Measurements from ENCODE around the gene SLC35A4. TPM values are rescaled to one million over a fixed set of nuclear protein-coding genes. Genes with fewer than 3 reads are reported as not detected.
A peak's percentile ranks its signal among the peaks of the same experiment; 100 is the strongest.

The SLC35A4 gene, protein sequence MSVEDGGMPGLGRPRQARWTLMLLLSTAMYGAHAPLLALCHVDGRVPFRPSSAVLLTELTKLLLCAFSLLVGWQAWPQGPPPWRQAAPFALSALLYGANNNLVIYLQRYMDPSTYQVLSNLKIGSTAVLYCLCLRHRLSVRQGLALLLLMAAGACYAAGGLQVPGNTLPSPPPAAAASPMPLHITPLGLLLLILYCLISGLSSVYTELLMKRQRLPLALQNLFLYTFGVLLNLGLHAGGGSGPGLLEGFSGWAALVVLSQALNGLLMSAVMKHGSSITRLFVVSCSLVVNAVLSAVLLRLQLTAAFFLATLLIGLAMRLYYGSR
- total RNA-seq: 10 to 100 TPM; 61.8 to 65.4 TPM

DNA sequence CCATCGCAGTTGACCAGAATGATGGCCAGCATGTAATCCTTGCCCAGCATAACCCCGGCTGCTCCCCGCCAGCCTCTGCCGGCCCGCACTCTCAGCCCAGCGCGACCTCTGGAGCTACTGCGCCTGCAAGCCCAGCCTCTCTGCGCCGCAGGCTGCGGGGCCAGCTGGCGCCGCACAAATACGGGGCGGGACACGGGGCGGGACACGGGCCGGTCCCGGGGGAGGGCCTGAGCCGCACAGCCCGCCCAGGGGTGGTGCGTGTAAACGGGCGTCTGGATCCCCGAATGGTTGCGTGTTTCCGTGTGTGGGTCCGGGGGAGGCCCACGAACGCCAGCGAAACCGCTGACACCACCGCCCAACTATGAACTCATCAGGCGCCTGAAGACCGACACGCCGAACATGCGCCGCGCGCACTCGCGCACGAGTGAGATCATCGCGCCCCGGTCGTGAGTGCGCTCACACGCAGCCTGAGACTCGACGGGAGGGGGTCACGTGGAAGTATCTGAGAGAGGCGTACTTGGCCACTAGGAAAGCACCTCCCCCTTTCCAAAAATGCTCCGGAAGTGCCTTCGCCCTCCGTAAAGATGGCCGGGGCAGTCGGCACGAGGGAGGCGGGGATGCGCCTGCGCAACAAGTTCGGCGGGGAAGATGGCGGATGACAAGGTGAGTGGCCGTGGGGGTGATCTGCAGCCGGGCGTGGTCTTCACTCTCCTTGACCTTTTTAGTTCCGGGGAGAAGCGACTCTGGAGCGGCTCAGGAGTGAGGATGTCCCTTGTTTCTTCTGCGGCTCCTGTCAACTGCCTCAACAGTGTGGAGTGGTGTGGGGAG is at the start of gene SLC35A4, which contains the start of gene APBB3:
Gene SLC35A4 (plus strand): TSS at position 633 of the 828 bp plus-strand sequence. CDS start 2,342 bp downstream, outside the sequence.
Gene APBB3 (minus strand): TSS at position 403 of the 828 bp plus-strand sequence. CDS start 353 bp downstream, at position 50.
- Mint-ChIP-seq H3K36me3 (ENCODE audit: low read depth) (peaks cover 35% of the 10 kb centered on the region), H3K4me1 (peaks cover 49% of the 10 kb centered on the region)
- POLR2A ChIA-PET: interaction anchor here (1.0 kb wide), 1 partner anchor 68 kb away, joined by 4 read pairs; no protein-coding TSS in a partner anchor

DNA sequence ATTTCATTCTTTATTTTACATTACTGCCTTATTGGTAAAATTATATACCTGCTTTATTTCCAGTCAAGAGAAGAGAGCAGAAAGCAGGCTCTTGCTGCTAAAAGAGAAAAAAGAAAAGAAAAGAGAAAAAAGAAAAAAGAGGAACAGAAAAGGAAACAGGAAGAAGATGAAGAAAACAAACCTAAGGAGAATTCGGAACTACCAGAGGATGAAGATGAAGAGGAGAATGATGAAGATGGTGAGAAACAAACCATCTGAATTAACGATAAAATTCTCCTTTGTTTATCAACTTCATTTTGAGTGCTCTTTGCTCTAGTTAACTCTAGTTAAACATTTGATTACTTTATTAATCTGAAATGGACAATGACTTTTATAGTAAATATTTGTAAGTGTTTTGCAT is 40.6 kb upstream of the SLC35A4 start:
- POLR2A ChIA-PET: no interaction called here

More for the DNA sequence above, at the start of gene SLC35A4, which contains the start of gene APBB3:
- Mint-ChIP-seq H3K27ac (peak within 1 kb of the TSS; percentile 99), H3K9me3 (ENCODE audit: low read depth) (no peaks in the 10 kb centered on the region), H3K27me3 (no peaks in the 10 kb centered on the region), H3K4me3 (peak within 1 kb of the TSS; percentile 98)
- peak; percentile 95 for ATAC-seq
- CTCF ChIA-PET: interaction anchor here (0.5 to 1.9 kb wide), 10 partner anchors 11 to 1452 kb away, joined by 3 to 7 read pairs (median 4); partner anchors contain the start of genes EIF4EBP3, HARS1, HARS2 and ZMAT2
- intact Hi-C loops (cut with DNase I, micrococcal nuclease): loop anchor here (1.0 to 5.0 kb wide), 13 partner anchors 17 to 389 kb away; partner anchors contain the start of genes ANKHD1 (in 2 of the 2), EIF4EBP3 (in 2 of the 2), TMCO6 (in 2 of the 2) and WDR55 (in 2 of the 2)
- DNase-seq: peak; percentile 96

DNA sequence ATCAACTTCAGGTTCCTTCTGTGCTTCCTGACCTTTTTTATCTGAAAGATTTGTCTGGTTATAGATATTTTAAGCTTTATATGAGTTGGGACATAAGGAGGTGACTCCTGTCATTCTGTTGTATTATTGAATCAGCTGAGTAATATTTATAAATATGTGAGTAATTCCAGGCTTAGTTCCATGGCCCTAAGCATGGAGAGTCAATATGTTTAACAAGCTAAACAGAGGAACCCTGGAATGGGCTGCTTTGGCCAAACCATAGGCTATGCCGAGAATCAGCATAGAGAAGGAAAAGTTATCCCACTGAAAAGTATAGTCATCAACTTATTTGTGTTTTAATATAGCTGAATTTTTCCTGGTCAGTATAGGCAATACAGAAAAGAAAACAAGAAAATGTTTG is 24.4 kb upstream of the SLC35A4 start:
- Mint-ChIP-seq H3K4me3 (no peak overlapping the region), H3K9me3 (ENCODE audit: low read depth) (no peaks in the 10 kb centered on the region), H3K27me3 (no peaks in the 10 kb centered on the region), H3K36me3 (ENCODE audit: low read depth) (peaks cover 48% of the 10 kb centered on the region), H3K4me1 (peaks cover 2% of the 10 kb centered on the region), H3K27ac (no peak overlapping the region)
- ATAC-seq (no peak), DNase-seq (no peak)
- intact Hi-C loops (cut with DNase I, micrococcal nuclease): no loop called here
- ChIA-PET CTCF (interaction anchor here (0.5 to 1.7 kb wide), 8 partner anchors 10 to 263 kb away, joined by 3 to 4 read pairs (median 3); no protein-coding TSS in a partner anchor), POLR2A (no interaction called here)

More for the DNA sequence above, 40.6 kb upstream of the SLC35A4 start:
- Mint-ChIP-seq H3K27ac (peak overlapping the region; percentile 27), H3K9me3 (ENCODE audit: low read depth) (peaks cover 3% of the 10 kb centered on the region), H3K4me3 (no peak overlapping the region), H3K27me3 (no peaks in the 10 kb centered on the region), H3K4me1 (no peaks in the 10 kb centered on the region), H3K36me3 (ENCODE audit: low read depth) (peaks cover 29% of the 10 kb centered on the region)
- intact Hi-C loops (cut with DNase I, micrococcal nuclease): no loop called here
- ATAC-seq (no peak), DNase-seq (no peak)
- CTCF ChIA-PET: interaction anchor here (0.7 kb wide), 1 partner anchor 100 kb away, joined by 3 read pairs; no protein-coding TSS in a partner anchor

DNA sequence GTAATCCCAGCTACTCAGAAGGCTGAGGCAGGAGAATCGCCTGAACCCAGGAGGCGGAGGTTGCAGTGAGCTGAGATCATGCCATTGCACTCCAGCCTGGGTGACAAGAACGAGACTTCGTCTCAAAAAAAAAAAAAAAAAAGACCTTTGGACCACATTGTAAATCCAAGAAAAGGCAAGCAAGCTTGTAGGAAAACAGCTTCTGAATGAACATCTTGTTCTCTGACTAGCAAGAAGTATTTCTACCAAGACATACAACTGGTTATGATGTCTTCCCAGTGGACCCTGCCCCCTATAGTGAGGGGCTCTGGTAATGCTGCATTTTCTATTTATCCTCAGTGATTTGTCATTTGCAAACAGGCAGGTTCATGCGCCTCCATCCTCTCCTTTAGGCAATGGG is 21.7 kb upstream of the SLC35A4 start:
- H3K36me3 Mint-ChIP-seq (ENCODE audit: low read depth): peaks cover 39% of the 10 kb centered on the region
- intact Hi-C loops (cut with DNase I, micrococcal nuclease): no loop called here
- POLR2A ChIA-PET: no interaction called here

DNA sequence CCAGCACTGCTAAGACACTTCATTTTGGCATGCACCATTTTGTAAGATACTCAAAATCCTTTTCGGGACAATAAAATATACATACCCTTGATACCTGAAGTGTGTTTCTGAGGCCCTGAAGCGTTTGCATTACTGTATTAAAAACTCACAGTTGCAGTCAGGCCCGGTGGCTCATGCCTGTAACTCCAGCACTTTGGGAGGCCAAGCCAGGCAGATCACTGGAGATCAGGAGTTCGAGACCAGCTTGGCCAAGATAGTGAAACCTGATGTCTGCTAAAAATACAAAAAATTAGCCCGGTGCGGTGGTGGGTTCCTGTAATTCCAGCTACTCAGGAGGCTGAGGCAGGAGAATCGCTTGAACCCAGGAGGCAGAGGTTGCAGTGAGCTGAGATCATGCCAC is 19.6 kb upstream of the SLC35A4 start:
- peaks cover 21% of the 10 kb centered on the region for H3K4me1 Mint-ChIP-seq
- H3K27ac Mint-ChIP-seq: no peak overlapping the region
- DNase-seq (no peak), ATAC-seq (no peak)
- intact Hi-C loops (cut with DNase I, micrococcal nuclease): loop anchor here in 1 of 2 experiments (5.0 kb wide), 1 partner anchor 102 kb away; the partner anchor contains the start of genes IK and NDUFA2
- no peaks in the 10 kb centered on the region for H3K9me3 Mint-ChIP-seq (ENCODE audit: low read depth)
- POLR2A ChIA-PET: no interaction called here
- H3K27me3 Mint-ChIP-seq: no peaks in the 10 kb centered on the region
- no peak overlapping the region for H3K4me3 Mint-ChIP-seq
- H3K36me3 Mint-ChIP-seq (ENCODE audit: low read depth): peaks cover 42% of the 10 kb centered on the region
- CTCF ChIA-PET: interaction anchor here (0.7 kb wide), 2 partner anchors 10 to 43 kb away, joined by 3 read pairs; no protein-coding TSS in a partner anchor

More for the DNA sequence above, 21.7 kb upstream of the SLC35A4 start:
- no peak for DNase-seq
- H3K4me1 Mint-ChIP-seq: peaks cover 3% of the 10 kb centered on the region
- CTCF ChIA-PET: interaction anchor here (0.7 kb wide), 1 partner anchor 167 kb away, joined by 3 read pairs; no protein-coding TSS in a partner anchor
- no peak for ATAC-seq
- no peak overlapping the region for H3K4me3 Mint-ChIP-seq
- H3K27me3 Mint-ChIP-seq: no peaks in the 10 kb centered on the region
- H3K27ac Mint-ChIP-seq: no peak overlapping the region
- H3K9me3 Mint-ChIP-seq (ENCODE audit: low read depth): no peaks in the 10 kb centered on the region

DNA sequence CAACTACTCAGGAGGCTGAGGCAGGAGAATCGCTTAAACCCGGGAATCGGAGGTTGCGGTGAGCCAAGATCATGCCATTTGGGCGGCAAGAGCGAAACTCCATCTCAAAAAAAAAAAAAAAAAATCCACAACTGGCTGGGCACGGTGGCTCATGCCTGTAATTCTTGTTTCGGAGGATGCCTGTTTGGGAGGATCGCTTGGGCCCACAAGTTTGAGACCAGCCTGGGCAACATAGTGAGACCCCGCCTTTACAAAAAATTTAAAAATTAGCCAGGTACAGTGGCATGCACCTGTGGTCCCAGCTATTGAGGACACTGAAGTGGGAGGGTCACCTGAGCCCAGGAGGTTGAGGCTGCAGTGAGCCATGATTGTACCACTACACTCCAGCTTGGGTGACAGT is 19.0 kb upstream of the SLC35A4 start:
- ChIA-PET CTCF (interaction anchor here (0.6 to 0.9 kb wide), 4 partner anchors 10 to 427 kb away, joined by 3 read pairs; no protein-coding TSS in a partner anchor), POLR2A (interaction anchor here (0.6 kb wide), 1 partner anchor 102 kb away, joined by 4 read pairs; the partner anchor contains the start of gene IK)
- H3K27me3 Mint-ChIP-seq: no peaks in the 10 kb centered on the region
- H3K36me3 Mint-ChIP-seq (ENCODE audit: low read depth): peaks cover 43% of the 10 kb centered on the region
- intact Hi-C loops (cut with DNase I, micrococcal nuclease): loop anchor here in 1 of 2 experiments (2.0 to 5.0 kb wide), 2 partner anchors 19 to 102 kb away; partner anchors contain the start of genes APBB3, IK, NDUFA2 and SLC35A4
- no peak overlapping the region for H3K4me3 Mint-ChIP-seq
- DNase-seq (no peak), ATAC-seq (no peak)
- H3K27ac Mint-ChIP-seq: no peak overlapping the region
- H3K4me1 Mint-ChIP-seq: peaks cover 27% of the 10 kb centered on the region
- no peaks in the 10 kb centered on the region for H3K9me3 Mint-ChIP-seq (ENCODE audit: low read depth)

DNA sequence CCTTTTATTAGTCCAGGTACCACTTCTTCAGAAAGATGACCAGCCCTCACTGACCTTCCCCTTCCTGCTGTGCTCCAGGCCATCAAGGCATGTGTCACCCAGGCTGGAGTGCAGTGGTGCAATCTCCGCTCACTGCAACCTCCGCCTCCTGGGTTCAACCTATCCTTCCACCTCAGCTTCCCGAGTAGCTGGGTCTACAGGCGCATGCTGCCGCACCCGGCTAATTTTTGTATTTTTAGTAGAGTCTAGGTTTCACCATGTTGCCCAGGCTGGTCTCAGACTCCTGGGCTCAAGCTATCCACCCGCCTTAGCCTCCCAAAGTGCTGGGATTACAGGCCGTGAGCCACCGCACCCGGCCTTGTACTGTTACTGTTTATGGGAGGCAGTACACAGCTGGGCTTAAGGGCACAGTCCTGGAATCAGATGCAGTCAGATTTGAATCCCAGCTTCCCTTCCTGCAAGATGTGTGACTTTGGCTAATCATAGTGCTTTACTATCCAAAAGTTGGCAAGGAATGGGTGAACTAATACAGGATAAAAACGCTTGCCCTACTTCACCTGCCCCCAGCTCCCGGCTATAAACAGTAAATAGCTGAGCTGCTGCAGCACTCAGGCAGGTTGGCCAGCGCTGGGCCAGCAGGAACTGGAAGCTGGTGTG is 17.6 kb upstream of the SLC35A4 start:
- Mint-ChIP-seq H3K4me3 (peak overlapping the region; percentile 82), H3K9me3 (ENCODE audit: low read depth) (no peaks in the 10 kb centered on the region)
- peak; percentile 1 for ATAC-seq

DNA sequence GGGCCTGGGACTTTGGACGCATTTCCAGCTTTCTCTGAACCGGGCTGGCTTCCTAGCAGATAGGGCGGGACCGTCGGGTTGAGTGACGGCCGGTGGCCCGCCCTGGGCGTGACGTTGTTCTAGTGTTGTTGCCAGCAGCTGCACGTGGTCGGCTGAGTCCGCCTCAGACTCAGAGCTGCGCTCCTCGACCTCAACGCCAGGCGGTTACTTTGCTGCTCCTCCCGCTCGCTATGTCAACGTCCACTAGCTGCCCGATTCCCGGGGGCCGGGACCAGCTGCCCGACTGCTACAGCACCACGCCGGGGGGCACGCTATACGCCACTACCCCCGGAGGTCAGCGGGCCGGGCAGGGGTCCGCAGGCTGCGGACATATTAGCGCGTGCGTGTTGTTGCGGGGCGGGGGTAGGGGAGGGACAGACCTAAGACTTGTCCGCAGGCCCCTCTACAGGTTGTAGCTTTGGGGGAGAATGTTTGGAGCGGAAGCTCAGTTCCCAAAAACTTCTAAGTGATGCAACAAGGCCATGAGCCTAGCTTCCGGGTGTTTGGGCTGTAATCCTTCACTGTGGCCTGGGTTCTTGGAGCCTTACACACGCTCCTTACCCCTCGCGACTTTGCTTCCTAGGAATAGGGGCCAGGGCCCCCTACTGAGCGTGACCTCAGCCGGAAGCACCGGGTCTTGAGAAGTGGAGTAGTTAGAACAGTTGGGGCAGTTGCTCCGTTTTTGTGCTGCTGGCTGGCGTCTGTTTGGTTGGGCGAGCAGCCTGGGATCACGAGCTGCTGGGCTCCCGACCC is 16.9 kb upstream of the SLC35A4 start, which contains the start of gene EIF4EBP3:
Gene EIF4EBP3 (plus strand): TSS at position 155 of the 792 bp plus-strand sequence. CDS start 76 bp downstream, at position 231.
- H3K36me3 Mint-ChIP-seq (ENCODE audit: low read depth): peaks cover 49% of the 10 kb centered on the region
- ChIA-PET POLR2A (interaction anchor here (0.6 to 2.1 kb wide), 9 partner anchors 10 to 539 kb away, joined by 3 to 10 read pairs (median 5); partner anchors contain the start of genes ANKHD1, IK, NDUFA2 and SRA1), CTCF (interaction anchor here (0.6 to 3.0 kb wide), 32 partner anchors 9 to 1110 kb away, joined by 3 to 10 read pairs (median 4); partner anchors contain the start of genes ANKHD1, CD14, HBEGF and IK)
- intact Hi-C loops (cut with DNase I, micrococcal nuclease): loop anchor here (1.0 to 5.0 kb wide), 7 partner anchors 10 to 146 kb away; partner anchors contain the start of genes APBB3 (in 2 of the 2), IK (in 2 of the 2), NDUFA2 (in 2 of the 2) and SLC35A4 (in 2 of the 2)
- peak within 1 kb of the TSS; percentile 93 for H3K27ac Mint-ChIP-seq
- DNase-seq (peak; percentile 93), ATAC-seq (peak; percentile 99)
- peaks cover 38% of the 10 kb centered on the region for H3K4me1 Mint-ChIP-seq
- no peaks in the 10 kb centered on the region for H3K27me3 Mint-ChIP-seq
- H3K9me3 Mint-ChIP-seq (ENCODE audit: low read depth): no peaks in the 10 kb centered on the region
- peak within 1 kb of the TSS; percentile 82 for H3K4me3 Mint-ChIP-seq

More for the DNA sequence above, 17.6 kb upstream of the SLC35A4 start:
- Mint-ChIP-seq H3K4me1 (peaks cover 38% of the 10 kb centered on the region), H3K27me3 (no peaks in the 10 kb centered on the region), H3K27ac (peak overlapping the region; percentile 93), H3K36me3 (ENCODE audit: low read depth) (peaks cover 49% of the 10 kb centered on the region)
- POLR2A ChIA-PET: interaction anchor here (0.6 to 2.1 kb wide), 6 partner anchors 10 to 539 kb away, joined by 4 to 10 read pairs (median 5); partner anchors contain the start of genes IK, NDUFA2, SRA1 and WDR55
- intact Hi-C loops (cut with DNase I, micrococcal nuclease): loop anchor here (1.0 to 5.0 kb wide), 7 partner anchors 10 to 146 kb away; partner anchors contain the start of genes APBB3 (in 2 of the 2), IK (in 2 of the 2), NDUFA2 (in 2 of the 2) and SLC35A4 (in 2 of the 2)
- DNase-seq: no peak
- CTCF ChIA-PET: interaction anchor here (0.6 to 3.0 kb wide), 28 partner anchors 9 to 1111 kb away, joined by 3 to 10 read pairs (median 3); partner anchors contain the start of genes ANKHD1, HBEGF, IK and SRA1

DNA sequence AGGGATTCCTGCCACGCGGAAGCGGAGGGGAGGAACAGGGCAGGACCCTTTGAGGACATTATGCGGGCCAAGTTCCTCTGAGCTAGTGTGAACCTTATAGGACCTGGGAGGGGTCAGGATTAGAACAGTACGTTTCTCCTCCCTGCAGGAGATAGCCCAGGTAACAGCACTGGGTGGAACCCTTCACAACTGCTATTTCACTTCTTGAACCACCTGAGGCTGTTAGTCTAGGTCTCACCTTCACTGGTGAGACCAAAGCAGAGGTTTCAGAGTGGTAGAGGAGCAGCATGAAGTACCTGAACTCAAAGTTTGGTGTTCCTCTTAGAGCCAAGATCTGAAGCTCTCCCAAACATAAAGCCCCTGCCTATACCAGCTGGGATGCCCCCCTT is 16.3 kb upstream of the SLC35A4 start:
- Mint-ChIP-seq H3K4me3 (peak overlapping the region; percentile 82), H3K9me3 (ENCODE audit: low read depth) (no peaks in the 10 kb centered on the region), H3K4me1 (peaks cover 44% of the 10 kb centered on the region), H3K27me3 (no peaks in the 10 kb centered on the region), H3K36me3 (ENCODE audit: low read depth) (peaks cover 52% of the 10 kb centered on the region), H3K27ac (peak overlapping the region; percentile 93)
- intact Hi-C loops (cut with DNase I, micrococcal nuclease): loop anchor here in 1 of 2 experiments (5.0 kb wide), 1 partner anchor 99 kb away; the partner anchor contains the start of genes IK and NDUFA2
- peak; percentile 5 for ATAC-seq
- POLR2A ChIA-PET: interaction anchor here (0.5 to 2.1 kb wide), 4 partner anchors 15 to 1591 kb away, joined by 5 to 10 read pairs (median 6); partner anchors contain the start of genes IK and NDUFA2
- CTCF ChIA-PET: interaction anchor here (0.7 to 3.0 kb wide), 14 partner anchors 9 to 172 kb away, joined by 3 to 10 read pairs (median 4); partner anchors contain the start of genes CD14, SRA1 and WDR55
- DNase-seq: no peak
